Stimulated activated CD8-positive, alpha-beta memory T cell treated with anti-CD3 and anti-CD28 coated beads, Interleukin-12 subunit alpha, Interleukin-12 subunit beta, amount 100 ng/mL, for 24 hours (primary cell): ENCODE measurements around the gene MIS12.

Experiments
- DNase-seq: peaks from one replicate; pipeline ENCODE4 v3.0.0-alpha.2; 2020; ENCODE audit errors: extremely low read depth

Gene MIS12, protein sequence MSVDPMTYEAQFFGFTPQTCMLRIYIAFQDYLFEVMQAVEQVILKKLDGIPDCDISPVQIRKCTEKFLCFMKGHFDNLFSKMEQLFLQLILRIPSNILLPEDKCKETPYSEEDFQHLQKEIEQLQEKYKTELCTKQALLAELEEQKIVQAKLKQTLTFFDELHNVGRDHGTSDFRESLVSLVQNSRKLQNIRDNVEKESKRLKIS

DNA sequence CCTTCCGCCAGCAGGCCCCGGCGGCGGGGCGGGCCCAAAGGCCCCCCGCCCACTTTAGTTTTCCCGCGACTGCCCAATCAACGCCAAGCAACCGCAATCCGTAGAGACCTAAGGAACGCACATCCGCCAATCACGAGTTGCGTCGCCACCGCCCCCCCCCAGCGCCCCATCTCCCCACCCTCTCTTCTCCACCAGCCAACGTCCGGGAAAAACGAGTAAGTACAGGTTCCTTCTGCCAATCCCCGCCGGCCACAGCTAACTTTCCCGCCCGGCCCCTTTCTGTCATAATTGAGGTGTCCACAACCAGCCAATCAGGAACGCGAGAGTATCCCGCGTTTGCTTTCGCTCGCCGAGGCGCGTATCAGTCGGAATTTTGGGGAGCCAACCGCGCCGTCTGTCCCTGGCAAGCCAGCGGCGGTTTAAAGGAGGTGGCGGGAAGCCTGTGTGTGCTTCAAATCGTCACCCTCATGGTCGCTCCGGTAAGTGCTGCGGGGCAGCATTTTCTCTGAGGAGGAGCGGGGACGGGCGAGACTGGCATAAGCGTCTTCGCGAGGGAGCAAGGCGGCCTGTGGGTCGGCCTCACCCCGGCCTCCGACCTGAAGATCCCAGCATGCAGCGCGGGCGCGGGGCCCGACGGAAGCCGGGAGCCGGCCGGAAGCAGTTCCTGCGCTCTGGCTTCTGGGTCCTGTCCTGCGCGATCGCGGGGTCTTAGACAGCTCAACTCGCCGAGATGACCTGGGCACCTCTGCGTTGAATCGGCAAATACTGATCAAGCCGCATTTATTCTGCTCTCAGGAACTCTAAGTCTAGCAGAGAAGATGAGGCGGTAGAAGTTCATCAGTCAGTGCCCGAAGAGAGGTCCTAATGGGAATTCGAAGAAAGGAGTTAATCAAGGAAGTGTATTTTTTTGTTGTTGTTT, at the start of gene MIS12:
TSS of gene MIS12 (plus strand) at position 361 of the 919 bp plus-strand sequence. CDS start 2,297 bp downstream, outside the sequence.
- DNase-seq, result peak; percentile 96

- DNase-seq, result no peak
Measured at GRCh38 chr17:5437721-5438317, 48.5 kb upstream of the MIS12 start.

- DNase-seq, result peak; percentile 76
Measured at GRCh38 chr17:5438716-5439445, 47.5 kb upstream of the MIS12 start, which contains the start of gene C1QBP. C1QBP (minus strand) TSS chr17:5439155; CDS start chr17:5439073, 82 bp downstream.

DNA sequence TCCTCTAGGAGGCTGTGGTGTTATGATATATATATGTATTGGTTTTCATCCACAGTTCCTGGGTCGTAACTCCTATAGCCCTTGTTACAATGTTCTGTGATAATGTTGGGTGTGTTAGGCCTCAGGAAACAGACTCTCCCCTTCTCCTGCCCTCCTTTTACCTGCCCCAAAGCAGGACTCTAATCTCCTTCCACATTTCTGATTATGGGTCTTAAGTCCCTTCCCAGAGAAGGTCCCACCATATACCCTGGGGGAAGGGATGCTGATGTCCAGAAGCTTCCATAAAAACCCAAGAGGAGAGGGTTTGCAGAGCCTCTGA, 47.0 kb upstream of the MIS12 start:
- DNase-seq, result no peak

GRCh38 chr17:5443728-5444127, 42.6 kb upstream of the MIS12 start:
- DNase-seq, result no peak

GRCh38 chr17:5444209-5444608, 42.2 kb upstream of the MIS12 start:
- no peak for DNase-seq

DNA sequence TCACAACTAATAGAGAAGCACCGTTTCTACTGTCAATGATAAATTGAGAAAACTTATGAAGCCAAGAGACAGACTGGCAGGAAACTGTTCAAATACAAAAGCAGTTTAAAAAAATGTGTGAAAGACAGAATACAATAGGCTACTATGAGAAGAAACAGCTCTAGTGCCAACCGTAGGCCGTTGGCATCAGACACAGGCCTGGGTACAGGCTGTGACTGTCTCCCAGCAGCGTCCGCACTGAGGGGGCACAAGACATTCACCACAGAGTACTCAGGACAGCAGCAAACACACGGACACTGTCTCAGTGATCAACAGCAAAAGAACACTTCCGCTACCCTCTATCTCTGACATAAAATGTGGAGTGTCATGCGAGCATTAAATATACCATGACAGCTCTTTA, 39.6 kb upstream of the MIS12 start:
- DNase-seq, result no peak

DNA sequence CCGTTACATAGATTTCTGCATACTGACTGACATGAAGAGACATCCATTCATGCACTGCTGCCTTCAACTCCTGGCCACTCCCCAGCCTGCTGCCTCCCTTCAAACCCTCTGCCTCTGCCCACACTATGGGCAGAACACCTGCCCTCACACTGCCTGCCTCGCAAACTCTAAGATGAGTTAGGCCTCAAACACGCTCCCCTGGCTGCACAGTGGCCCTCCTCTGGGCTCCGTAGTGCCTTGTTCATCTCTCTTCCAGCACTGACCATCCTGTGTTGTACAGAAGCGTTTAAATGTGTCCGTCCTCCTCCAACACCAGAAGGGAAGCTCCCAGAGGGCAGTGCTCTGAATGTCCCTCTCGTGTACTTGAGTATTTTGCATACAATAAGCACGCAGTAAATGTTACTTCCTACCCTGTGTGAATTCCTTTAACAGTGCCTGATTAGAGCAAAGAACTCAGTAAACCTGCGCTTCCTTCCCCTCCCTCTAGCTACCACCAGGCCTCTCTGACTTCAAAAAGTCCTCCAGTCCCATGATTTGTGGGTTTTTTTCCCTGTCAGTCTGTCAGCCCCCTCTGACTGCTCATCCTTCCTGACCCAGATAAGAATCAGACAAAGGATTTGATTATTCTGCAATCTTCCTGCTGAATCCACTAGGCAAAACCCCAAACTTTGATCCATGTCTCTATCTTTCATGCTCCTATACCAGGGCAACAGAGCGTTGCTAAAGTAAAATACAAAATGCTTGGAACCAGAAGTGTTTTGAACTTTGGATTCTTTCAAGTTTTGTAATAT, 21.5 kb upstream of the MIS12 start:
- no peak for DNase-seq

DNA sequence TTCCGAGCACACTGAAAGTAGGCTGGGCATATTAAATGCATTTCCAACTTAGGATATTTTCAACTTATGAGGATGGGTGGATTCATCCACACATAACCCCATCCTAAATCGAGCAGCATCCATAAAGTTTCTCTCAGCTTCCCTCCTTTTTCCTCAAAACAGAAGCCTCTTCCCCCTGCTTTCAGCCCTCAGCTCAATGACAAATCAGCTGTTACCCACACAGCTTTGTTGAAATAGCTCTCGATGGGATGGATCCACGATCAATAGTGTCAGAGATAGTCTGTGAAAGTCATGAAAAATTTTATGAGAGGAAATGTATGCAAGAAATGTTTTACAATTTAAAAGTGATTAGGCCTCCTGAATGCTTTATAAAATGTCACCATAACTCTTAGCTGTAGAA, 20.1 kb upstream of the MIS12 start:
- DNase-seq, result no peak

DNA sequence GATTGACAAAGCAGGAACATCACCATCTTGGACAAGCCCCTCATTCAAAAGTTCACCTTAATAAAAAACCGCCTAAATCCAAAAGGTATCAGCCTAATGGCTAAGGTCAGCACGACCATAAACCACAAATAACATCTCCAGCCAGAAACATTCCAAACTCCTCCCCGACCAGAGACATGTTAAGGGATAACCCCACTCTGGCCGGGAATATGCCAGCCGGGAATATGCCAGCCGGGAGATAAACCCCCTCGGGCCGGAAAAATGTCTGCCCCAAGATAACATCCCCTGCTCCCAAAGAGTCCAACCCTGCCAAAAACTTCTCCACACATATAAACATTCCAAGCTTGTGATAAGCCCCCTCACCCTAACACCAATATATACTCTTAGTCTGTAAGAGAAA, 18.9 kb upstream of the MIS12 start:
- DNase-seq, result no peak

GRCh38 chr17:5468075-5468473, 18.3 kb upstream of the MIS12 start:
- DNase-seq, result no peak

DNA sequence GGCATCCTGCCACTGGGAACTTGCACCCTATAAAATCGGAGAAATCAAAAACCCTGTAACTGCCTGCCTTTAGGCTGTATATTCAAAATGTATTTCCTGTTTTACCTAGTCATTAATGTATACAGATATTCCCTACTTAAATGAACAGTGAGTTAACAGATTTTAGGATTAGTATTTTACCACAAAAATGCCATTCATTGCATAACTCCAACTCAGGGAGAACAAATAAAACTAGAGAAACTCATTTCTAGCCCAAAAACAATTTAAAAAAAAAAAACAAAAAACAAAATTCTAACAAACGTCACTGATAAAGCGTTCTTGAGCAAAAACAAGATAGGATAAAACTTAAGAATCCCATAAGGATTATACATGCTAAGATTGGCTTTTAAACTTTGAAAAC, 13.9 kb upstream of the MIS12 start:
- no peak for DNase-seq

DNA sequence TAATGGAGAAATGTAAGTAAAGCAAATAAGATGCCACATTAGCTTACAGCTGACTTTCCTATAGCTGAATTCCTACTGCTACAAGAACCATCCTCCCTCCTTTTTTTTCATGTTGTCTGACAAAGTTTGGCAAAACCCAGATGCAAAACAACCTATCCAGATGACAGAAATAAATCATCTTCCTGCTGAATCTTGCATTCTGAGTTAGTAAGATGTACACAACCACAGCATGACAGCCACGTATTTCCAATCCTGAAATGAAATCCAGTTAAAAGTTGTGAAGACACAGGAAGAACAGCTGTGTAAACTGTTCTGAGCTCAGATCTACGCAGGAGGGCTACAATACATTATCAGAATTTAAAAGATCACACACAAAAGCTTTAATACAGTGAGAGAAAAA, 12.5 kb upstream of the MIS12 start:
- DNase-seq, result no peak

- no peak for DNase-seq
Measured at GRCh38 chr17:5478992-5479391, 7.4 kb upstream of the MIS12 start.

- no peak for DNase-seq
Measured at GRCh38 chr17:5480962-5481361, 5.4 kb upstream of the MIS12 start.

GRCh38 chr17:5481451-5481850, 4.9 kb upstream of the MIS12 start:
- no peak for DNase-seq

DNA sequence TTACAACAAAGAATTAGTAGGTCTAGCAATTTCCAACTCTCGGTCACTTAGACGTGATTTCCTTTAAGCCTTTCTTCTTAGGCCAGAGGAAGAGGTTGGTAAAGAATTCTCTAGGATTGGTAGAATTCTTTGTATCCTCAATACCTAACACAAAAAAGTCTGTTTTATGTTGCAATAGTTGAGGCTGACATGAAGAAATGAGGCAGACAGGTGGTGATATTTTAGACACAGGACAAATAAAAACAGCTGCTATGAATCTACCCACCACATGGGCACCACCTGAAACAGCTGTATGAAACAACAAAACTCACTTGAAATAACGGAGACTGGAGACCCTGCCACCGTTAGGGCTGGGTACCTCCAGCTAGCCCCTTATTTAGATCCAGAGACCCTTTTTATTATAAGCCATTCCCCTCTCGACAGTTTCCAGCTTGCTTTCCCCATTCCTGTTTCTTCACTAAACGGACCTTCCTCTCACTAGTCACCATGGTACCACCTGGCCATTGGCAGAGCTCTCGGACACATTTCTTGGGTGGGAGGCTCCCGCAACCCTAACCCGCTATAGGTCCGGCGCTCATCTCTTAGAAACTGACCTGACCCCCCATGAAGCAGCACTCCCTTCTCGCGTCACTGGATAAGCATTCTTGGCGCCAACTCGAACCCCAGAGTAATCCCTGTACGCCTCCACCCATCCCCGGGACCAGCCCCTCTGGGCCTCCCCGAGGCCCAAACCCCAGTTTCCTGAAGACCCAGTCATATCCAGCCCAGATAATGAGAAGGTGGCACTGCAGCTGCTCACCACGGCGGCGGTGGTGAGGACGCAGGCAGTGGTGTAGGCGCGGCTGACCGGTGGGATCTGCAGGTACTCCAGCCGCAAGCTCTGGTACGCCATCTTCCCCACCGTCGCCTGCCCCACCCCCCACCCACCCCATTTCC, 828 bp upstream of the MIS12 start, which contains the start of gene DERL2:
TSS of gene DERL2 (minus strand) at position 909 of the 936 bp plus-strand sequence. CDS start at position 892, 17 bp downstream.
- DNase-seq, result no peak

DNA sequence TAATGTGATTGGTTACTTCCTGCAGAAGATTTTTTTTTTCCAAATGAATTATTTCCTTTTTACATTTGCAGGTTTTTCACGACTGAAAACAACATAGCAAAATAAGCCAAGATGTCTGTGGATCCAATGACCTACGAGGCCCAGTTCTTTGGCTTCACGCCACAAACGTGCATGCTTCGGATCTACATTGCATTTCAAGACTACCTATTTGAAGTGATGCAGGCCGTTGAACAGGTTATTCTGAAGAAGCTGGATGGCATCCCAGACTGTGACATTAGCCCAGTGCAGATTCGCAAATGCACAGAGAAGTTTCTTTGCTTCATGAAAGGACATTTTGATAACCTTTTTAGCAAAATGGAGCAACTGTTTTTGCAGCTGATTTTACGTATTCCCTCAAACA, 2.4 kb downstream of the MIS12 start:
- no peak for DNase-seq

- no peak for DNase-seq
Measured at GRCh38 chr17:5492970-5493369, 6.6 kb downstream of the MIS12 start.
